ENCODE measurements around the gene ENDOV. TPM values are rescaled to one million over a fixed set of nuclear protein-coding genes. Genes with fewer than 3 reads are reported as not detected.

Gene ENDOV
- total RNA-seq, 2 donors from 2014 or later = 10.3 to 11.7 TPM

Small RNA genes lying within 50 kb of the gene (microRNA-seq; reads per million reads assigned to microRNA genes)
- 0 reads per million in 2 donors for gene MIR4730

Other genes starting within 250 kb of the ENDOV start
- not detected for gene CARD14, start 245.1 kb upstream of the ENDOV start, total RNA-seq
- gene SGSH, start 194.8 kb upstream of the ENDOV start, total RNA-seq = 10 to 100 TPM; 18.0 to 23.0 TPM
- 1 to 10 TPM; 6.4 to 6.6 TPM for gene SLC26A11, start 194.7 kb upstream of the ENDOV start, total RNA-seq
- gene RNF213, start 154.3 kb upstream of the ENDOV start, total RNA-seq = 10 to 100 TPM; 43.4 to 48.4 TPM
- not detected for gene NPTX1, start 61.4 kb downstream of the ENDOV start, total RNA-seq
- gene RPTOR, start 129.7 kb downstream of the ENDOV start, total RNA-seq = 10 to 100 TPM; 18.9 to 22.9 TPM